Epithelial cell of prostate (primary cell): ENCODE measurements around the gene OVCH2.

Source experiments
- DNase-seq: peaks from one replicate; pipeline ENCODE4 v3.0.0-alpha.2; 2011; ENCODE audit warnings: low read depth, low spot score
- H3K27ac ChIP-seq: fragments of 450-650 bp; 2 replicates; pipeline ENCODE4 v1.5.1; 2017; ENCODE audit warnings: mild to moderate bottlenecking

The OVCH2 gene

GRCh38 chr11:7645206-7645605 lies 61.1 kb downstream of the OVCH2 start:
- no peak for DNase-seq

GRCh38 chr11:7643314-7643713 lies 63.0 kb downstream of the OVCH2 start:
- DNase-seq: no peak
- H3K27ac ChIP-seq: no peak overlapping the region

More at GRCh38 chr11:7645206-7645605, 61.1 kb downstream of the OVCH2 start:
- no peak overlapping the region for H3K27ac ChIP-seq

GRCh38 chr11:7642747-7643146 lies 63.5 kb downstream of the OVCH2 start:
- no peak for DNase-seq

GRCh38 chr11:7640816-7641215 lies 65.5 kb downstream of the OVCH2 start:
- H3K27ac ChIP-seq: no peak overlapping the region
- DNase-seq: no peak

More at GRCh38 chr11:7642747-7643146, 63.5 kb downstream of the OVCH2 start:
- no peak overlapping the region for H3K27ac ChIP-seq

- DNase-seq: no peak
- no peak overlapping the region for H3K27ac ChIP-seq
Measured at GRCh38 chr11:7639643-7640025, 66.6 kb downstream of the OVCH2 start.
